ENCODE measurements around the gene CNIH4. TPM values are rescaled to one million over a fixed set of nuclear protein-coding genes. Genes with fewer than 3 reads are reported as not detected.
"Not testable (repeated sequence)": the region's sequence is repeated elsewhere in the genome, so short reads cannot be mapped to it uniquely, and the experiment has no call there.

The CNIH4 gene
- 93.4 and 102 TPM in 2 replicates for total RNA-seq (2014; rRNA removed; shearing (Covaris generic))
- polyA plus RNA-seq (2015; cell fraction: cytosol; rRNA removed): 26.5 and 41.0 TPM in 2 replicates
- 8.6 and 19.9 TPM in 2 replicates for polyA plus RNA-seq (2015; cell fraction: nucleus; rRNA removed)

GRCh38 chr1:224356685-224357625 lies at the start of gene CNIH4:
Gene CNIH4, plus strand, starts transcription at chr1:224356879. Its CDS starts 46 bp downstream, at chr1:224356925.
- DNase-seq (ENCODE audit: low read depth, low spot score): peak; percentile 96
- in situ Hi-C loops (cut with HindIII; ENCODE audit: low pct_unique_long_range_greater_than_20kb, low sequenced_read_pairs): no loop called here

- in situ Hi-C loops (cut with HindIII; ENCODE audit: low pct_unique_long_range_greater_than_20kb, low sequenced_read_pairs): no loop called here
- DNase-seq (ENCODE audit: low read depth, low spot score): no peak
Observed at GRCh38 chr1:224308064-224308463, 48.6 kb upstream of the CNIH4 start.

- DNase-seq (ENCODE audit: low read depth, low spot score); in situ Hi-C loops (cut with HindIII; ENCODE audit: low pct_unique_long_range_greater_than_20kb, low sequenced_read_pairs): not testable (repeated sequence)
Observed at GRCh38 chr1:224311503-224311902, 45.2 kb upstream of the CNIH4 start.

- in situ Hi-C loops (cut with HindIII; ENCODE audit: low pct_unique_long_range_greater_than_20kb, low sequenced_read_pairs): no loop called here
- no peak for DNase-seq (ENCODE audit: low read depth, low spot score)
Observed at GRCh38 chr1:224312025-224312424, 44.7 kb upstream of the CNIH4 start.

GRCh38 chr1:224317383-224318045 lies 39.2 kb upstream of the CNIH4 start:
- no peak for DNase-seq (ENCODE audit: low read depth, low spot score)
- in situ Hi-C loops (cut with HindIII; ENCODE audit: low pct_unique_long_range_greater_than_20kb, low sequenced_read_pairs): no loop called here

GRCh38 chr1:224321706-224322105 lies 35.0 kb upstream of the CNIH4 start:
- no peak for DNase-seq (ENCODE audit: low read depth, low spot score)
- in situ Hi-C loops (cut with HindIII; ENCODE audit: low pct_unique_long_range_greater_than_20kb, low sequenced_read_pairs): no loop called here

- in situ Hi-C loops (cut with HindIII; ENCODE audit: low pct_unique_long_range_greater_than_20kb, low sequenced_read_pairs): no loop called here
- no peak for DNase-seq (ENCODE audit: low read depth, low spot score)
Observed at GRCh38 chr1:224325959-224326358, 30.7 kb upstream of the CNIH4 start.

GRCh38 chr1:224328644-224329043 lies 28.0 kb upstream of the CNIH4 start:
- DNase-seq (ENCODE audit: low read depth, low spot score): no peak
- in situ Hi-C loops (cut with HindIII; ENCODE audit: low pct_unique_long_range_greater_than_20kb, low sequenced_read_pairs): no loop called here

GRCh38 chr1:224329484-224329841 lies 27.2 kb upstream of the CNIH4 start:
- no peak for DNase-seq (ENCODE audit: low read depth, low spot score)
- in situ Hi-C loops (cut with HindIII; ENCODE audit: low pct_unique_long_range_greater_than_20kb, low sequenced_read_pairs): no loop called here

GRCh38 chr1:224329842-224330753 lies 26.6 kb upstream of the CNIH4 start, which contains the start of gene NVL:
Gene NVL, minus strand, starts transcription at chr1:224330172. Its CDS starts 45 bp downstream, at chr1:224330127.
- in situ Hi-C loops (cut with HindIII; ENCODE audit: low pct_unique_long_range_greater_than_20kb, low sequenced_read_pairs): no loop called here
- peak; percentile 88 for DNase-seq (ENCODE audit: low read depth, low spot score)

- DNase-seq (ENCODE audit: low read depth, low spot score): no peak
- in situ Hi-C loops (cut with HindIII; ENCODE audit: low pct_unique_long_range_greater_than_20kb, low sequenced_read_pairs): no loop called here
Observed at GRCh38 chr1:224331326-224331725, 25.4 kb upstream of the CNIH4 start.

- no peak for DNase-seq (ENCODE audit: low read depth, low spot score)
- in situ Hi-C loops (cut with HindIII; ENCODE audit: low pct_unique_long_range_greater_than_20kb, low sequenced_read_pairs): no loop called here
Observed at GRCh38 chr1:224331824-224332223, 24.9 kb upstream of the CNIH4 start.

- peak; percentile 67 for DNase-seq (ENCODE audit: low read depth, low spot score)
- in situ Hi-C loops (cut with HindIII; ENCODE audit: low pct_unique_long_range_greater_than_20kb, low sequenced_read_pairs): no loop called here
Observed at GRCh38 chr1:224333309-224333926, 23.3 kb upstream of the CNIH4 start.

- in situ Hi-C loops (cut with HindIII; ENCODE audit: low pct_unique_long_range_greater_than_20kb, low sequenced_read_pairs): no loop called here
- DNase-seq (ENCODE audit: low read depth, low spot score): no peak
Observed at GRCh38 chr1:224333939-224334786, 22.5 kb upstream of the CNIH4 start.

- in situ Hi-C loops (cut with HindIII; ENCODE audit: low pct_unique_long_range_greater_than_20kb, low sequenced_read_pairs): no loop called here
Observed at GRCh38 chr1:224338150-224338838, 18.4 kb upstream of the CNIH4 start.

More at GRCh38 chr1:224338150-224338838, 18.4 kb upstream of the CNIH4 start:
- DNase-seq (ENCODE audit: low read depth, low spot score): no peak
